HG03175 (cell line): Measurements from ENCODE around the gene RSF1.
"Not testable (repeated sequence)": the region's sequence is repeated elsewhere in the genome, so short reads cannot be mapped to it uniquely, and the experiment has no call there.

Experiments used
- ATAC-seq: cut with Tn5 transposase; IDR thresholded peaks from one replicate; pipeline ENCODE4 v1.9.1; 2021; ENCODE audit warnings: mild to moderate bottlenecking, moderate library complexity; ENCODE audit not compliant: unreplicated experiment

Gene RSF1

GRCh38 chr11:77633926-77634325 is 186.6 kb downstream of the RSF1 start:
- ATAC-seq: not testable (repeated sequence)

GRCh38 chr11:77630157-77630710 is 190.3 kb downstream of the RSF1 start:
- ATAC-seq: no peak

- no peak for ATAC-seq
Observed at GRCh38 chr11:77619576-77620198, 200.8 kb downstream of the RSF1 start.

GRCh38 chr11:77617892-77618291 is 202.6 kb downstream of the RSF1 start:
- no peak for ATAC-seq

GRCh38 chr11:77611921-77612320 is 208.6 kb downstream of the RSF1 start:
- ATAC-seq: no peak
